GM21825 (cell line): ENCODE measurements around the gene KIAA1217.

ENCODE experiments used
- ATAC-seq: cut with Tn5 transposase; IDR thresholded peaks from one replicate; pipeline ENCODE4 v1.9.1; 2021; ENCODE audit warnings: mild to moderate bottlenecking, moderate library complexity; ENCODE audit not compliant: unreplicated experiment

Gene KIAA1217

GRCh38 chr10:24394461-24395190 is 185.7 kb downstream of the KIAA1217 start:
- ATAC-seq = peak; percentile 76

GRCh38 chr10:24396396-24396795 is 187.5 kb downstream of the KIAA1217 start:
- no peak for ATAC-seq

DNA sequence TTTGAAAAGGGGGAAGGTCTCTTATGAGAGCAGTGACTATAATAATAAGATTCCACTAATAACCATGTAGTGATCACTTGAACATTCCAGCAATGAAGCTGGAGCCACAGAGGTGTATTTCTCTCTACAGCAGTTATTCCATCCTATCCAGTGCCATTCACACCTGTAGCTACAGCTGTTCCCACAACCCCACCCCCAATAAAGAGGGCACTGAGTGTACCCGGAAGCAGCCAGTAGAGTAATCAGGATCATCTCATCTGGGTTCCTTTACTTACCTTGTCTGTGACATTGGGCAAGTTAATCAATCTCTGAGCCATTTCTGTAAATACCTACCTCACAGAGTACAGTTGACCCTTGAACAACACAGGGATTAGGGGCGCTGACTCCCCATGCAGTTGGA is 188.7 kb downstream of the KIAA1217 start:
- no peak for ATAC-seq

GRCh38 chr10:24404567-24404966 is 195.6 kb downstream of the KIAA1217 start:
- ATAC-seq = no peak

DNA sequence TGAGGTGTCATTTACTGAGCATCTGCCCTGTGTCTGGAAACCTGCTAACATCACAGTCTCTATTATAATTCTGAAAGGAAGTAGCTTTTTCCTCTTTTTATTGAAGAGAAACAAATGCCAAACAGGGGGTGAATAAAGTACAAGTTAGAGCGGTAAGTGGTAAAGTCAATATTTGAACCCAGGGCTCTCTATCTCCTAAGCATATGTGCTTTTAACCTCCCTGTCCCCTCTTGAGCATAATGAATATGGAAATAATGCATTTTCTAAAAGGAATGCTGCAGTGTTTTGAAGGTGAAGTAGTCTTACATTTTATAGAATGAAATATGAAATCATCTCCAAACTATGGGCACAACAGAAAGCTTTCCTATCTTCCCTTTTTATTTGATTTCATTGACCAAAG is 196.7 kb downstream of the KIAA1217 start:
- ATAC-seq = no peak

- ATAC-seq = no peak
Observed at GRCh38 chr10:24406809-24407483, 198.0 kb downstream of the KIAA1217 start.

DNA sequence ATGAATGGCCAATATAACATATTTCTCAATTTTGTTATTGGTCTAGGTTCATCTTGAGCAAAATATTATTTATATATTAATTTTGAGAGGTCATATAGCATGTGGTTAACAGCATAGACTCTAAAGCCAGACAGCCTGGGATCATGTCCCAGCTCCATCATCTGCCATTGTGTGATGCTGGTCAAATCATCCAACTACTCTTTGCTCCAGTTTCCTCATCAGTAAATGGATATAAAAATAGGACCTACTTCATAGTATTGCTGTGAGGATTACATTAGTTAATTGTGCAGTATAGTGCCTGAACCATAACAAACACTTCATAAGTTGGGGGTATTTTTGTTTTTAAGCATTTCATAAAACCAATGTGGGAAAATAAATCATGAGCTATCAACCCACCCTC is 199.0 kb downstream of the KIAA1217 start:
- ATAC-seq = no peak

DNA sequence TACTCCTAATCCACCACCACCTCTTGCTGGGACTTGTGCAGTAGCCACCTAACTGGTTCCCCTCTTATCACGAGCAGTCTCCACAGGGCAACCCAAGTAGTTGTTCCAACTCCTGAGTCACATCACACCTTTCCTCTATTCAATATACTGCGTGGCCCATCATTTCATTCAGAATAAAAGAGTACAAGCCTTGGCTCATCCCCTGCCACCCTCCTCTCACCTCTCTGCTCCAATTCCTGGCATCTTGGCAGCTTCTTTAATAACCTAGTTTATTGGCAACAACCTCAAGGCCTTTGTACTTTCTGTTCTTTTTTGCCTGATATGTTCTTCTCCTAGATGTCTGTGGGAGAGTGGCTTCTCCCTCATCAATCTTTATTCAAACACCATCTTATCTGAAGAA is 199.4 kb downstream of the KIAA1217 start:
- ATAC-seq = no peak

DNA sequence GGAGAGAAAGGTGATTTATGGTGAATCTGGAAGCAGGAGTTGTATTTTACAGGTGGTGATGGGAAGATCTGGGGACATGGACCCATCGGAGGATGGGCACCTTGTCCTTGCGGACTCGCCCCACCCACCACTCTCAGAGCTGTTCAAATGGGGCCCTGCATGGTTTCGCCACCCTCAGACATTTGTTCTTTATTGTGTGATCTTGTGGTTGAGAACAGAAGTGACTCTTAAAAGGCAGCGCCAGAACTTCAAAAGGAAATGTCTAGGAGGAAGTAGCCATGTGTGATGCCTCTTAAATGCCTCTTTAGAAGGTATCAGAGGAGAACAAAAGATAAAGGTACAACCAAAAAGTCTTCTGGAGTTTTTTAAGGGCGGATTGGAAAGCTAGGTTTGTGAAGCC is 205.7 kb downstream of the KIAA1217 start:
- no peak for ATAC-seq

DNA sequence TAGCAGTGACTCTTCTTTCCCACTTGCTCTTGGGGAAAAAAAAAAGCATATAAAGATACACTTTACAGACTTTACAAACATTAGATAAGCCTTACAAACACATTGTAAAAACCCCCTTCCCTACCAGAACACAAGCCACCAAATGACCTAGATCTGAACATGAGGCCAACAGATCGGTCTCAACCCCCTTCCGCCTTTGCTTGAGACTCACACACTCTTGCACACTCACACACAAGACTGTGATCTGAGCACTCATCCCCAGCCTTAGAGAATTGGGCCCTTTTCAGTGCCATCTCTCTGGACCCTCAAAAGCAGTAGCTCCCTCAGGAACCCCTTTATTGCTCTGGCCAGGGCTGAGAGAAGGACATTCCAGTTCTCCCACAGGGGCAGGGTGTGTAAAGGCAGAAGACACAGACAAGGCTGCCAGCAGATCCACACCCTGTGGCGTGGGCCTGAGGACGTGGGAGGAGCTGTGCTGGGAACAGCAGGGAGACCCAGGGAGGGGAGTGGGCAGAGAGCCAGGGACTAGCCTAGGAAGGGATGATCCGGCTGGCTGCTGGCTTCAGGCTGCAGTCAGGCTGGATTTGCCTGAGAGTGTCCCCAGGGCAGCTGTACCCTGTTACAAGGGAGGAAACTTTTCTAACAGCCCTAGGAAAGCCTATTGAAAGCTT is 206.7 kb downstream of the KIAA1217 start:
- no peak for ATAC-seq

- no peak for ATAC-seq
Observed at GRCh38 chr10:24416248-24416647, 207.3 kb downstream of the KIAA1217 start.

GRCh38 chr10:24417053-24417452 is 208.1 kb downstream of the KIAA1217 start:
- no peak for ATAC-seq

GRCh38 chr10:24418532-24418931 is 209.6 kb downstream of the KIAA1217 start:
- no peak for ATAC-seq

DNA sequence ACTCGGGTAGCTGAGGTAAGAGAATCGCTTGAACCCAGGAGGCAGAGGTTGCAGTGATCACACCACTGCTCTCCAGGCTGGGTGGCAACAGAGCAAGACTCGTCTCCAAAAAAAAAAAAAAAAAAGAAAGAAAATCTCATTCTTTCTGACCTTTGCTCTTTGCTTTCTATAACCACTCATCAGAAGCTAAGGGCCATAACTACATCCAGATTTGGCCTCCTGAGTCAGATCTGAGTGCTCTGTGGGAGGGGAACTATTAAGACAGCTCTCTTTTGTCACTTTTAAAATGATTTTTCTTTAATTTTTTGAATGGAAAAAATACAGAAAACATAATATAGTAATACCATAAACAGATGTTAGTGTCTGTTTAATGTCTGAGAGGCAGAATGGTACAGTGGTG is 210.1 kb downstream of the KIAA1217 start:
- ATAC-seq = no peak

GRCh38 chr10:24425151-24425550 is 216.2 kb downstream of the KIAA1217 start:
- ATAC-seq = no peak

- no peak for ATAC-seq
Observed at GRCh38 chr10:24427678-24428409, 218.9 kb downstream of the KIAA1217 start.

GRCh38 chr10:24428410-24428782 is 219.5 kb downstream of the KIAA1217 start:
- ATAC-seq = no peak

- no peak for ATAC-seq
Observed at GRCh38 chr10:24430591-24430990, 221.7 kb downstream of the KIAA1217 start.

DNA sequence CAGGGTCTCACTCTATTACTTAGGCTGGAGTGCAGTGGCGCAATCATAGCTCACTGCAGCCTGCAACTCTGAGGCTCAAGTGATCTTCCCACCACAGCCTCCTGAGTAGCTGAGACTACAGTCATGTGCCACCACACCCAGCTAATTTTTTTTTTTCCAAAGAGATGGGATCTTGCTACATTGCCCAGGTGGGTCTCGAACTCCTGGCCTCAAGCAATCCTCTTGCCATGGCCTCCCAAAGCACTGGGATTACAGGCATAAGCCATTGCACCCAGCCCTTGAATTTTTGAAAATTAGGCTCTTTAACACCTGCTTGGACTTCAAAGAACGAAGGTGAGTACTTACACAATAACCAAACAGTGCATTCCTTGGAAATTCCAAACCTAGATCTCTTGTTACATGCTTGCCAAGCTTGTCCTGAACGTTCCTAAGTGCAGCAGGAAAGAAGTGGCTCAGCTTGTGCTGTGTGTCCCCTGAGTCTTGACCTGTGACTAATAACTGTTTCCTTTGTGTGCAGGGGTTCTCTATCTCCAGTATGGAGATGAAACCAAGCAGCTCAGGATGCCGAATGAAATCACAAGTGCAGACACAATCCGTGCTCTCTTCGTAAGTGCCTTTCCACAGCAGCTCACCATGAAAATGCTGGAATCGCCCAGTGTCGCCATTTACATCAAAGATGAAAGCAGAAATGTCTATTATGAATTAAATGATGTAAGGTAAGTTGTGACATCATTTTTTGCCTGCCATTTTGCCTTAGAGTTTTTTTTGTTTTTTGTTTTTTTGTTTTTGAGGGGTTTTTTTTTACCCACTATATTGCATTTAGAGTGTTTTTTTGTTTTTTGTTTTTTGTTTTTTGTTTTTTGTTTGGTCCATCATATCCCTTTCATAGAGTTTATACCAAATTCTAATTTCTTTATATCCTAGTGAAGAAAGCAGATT is 223.8 kb downstream of the KIAA1217 start:
- no peak for ATAC-seq

DNA sequence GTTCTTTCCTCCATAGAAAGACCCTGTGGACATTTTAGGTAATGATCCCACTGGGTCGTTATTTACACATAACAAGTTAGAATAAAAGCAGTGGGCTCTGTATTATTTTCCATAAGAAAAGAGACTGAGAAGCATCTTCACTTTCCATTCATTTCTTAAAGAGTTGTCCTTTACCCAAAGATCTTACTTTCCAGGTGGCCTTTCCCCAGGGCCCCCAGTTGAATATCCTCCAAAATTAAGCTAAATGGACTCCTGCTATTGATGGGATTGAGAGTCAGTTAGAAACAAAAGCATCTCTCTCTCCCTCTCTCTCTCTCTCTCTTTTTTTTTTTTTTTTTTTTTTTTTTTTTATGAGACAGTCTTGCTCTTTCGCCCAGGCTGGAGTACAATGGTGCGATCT is 224.8 kb downstream of the KIAA1217 start:
- ATAC-seq = no peak
